Raji (cell line): Measurements from ENCODE around the gene RAB26.

ENCODE experiments used
- POLR2A ChIP-seq: IDR thresholded peaks from 2 replicates; pipeline ENCODE4 v1.6.1; 2011; ENCODE audit warnings: low read depth, low read length, control low read depth; ENCODE audit not compliant: insufficient read depth

The RAB26 gene

GRCh38 chr16:2151188-2152091, 3.0 kb downstream of the RAB26 start:
- TF ChIP-seq POLR2A, result peak; percentile 53

GRCh38 chr16:2152695-2153506, 4.5 kb downstream of the RAB26 start:
- peak; percentile 41 for TF ChIP-seq POLR2A

- TF ChIP-seq POLR2A, result no peak
Observed at GRCh38 chr16:2154533-2155090, 6.2 kb downstream of the RAB26 start.

- TF ChIP-seq POLR2A, result peak; percentile 100
Observed at GRCh38 chr16:2155091-2155950, 6.9 kb downstream of the RAB26 start, which contains the start of gene TRAF7. Gene TRAF7, plus strand, starts transcription at chr16:2155782. Its CDS starts 8,139 bp downstream, at chr16:2163921.

- TF ChIP-seq POLR2A, result no peak
Observed at GRCh38 chr16:2155977-2156848, 7.8 kb downstream of the RAB26 start.

- no peak for TF ChIP-seq POLR2A
Observed at GRCh38 chr16:2156849-2157224, 8.4 kb downstream of the RAB26 start.

- no peak for TF ChIP-seq POLR2A
Observed at GRCh38 chr16:2157480-2158261, 9.2 kb downstream of the RAB26 start.

GRCh38 chr16:2158262-2158638, 9.8 kb downstream of the RAB26 start:
- TF ChIP-seq POLR2A, result no peak

- TF ChIP-seq POLR2A, result no peak
Observed at GRCh38 chr16:2159175-2159838, 10.9 kb downstream of the RAB26 start.

GRCh38 chr16:2160915-2161551, 12.6 kb downstream of the RAB26 start:
- no peak for TF ChIP-seq POLR2A

- no peak for TF ChIP-seq POLR2A
Observed at GRCh38 chr16:2161911-2162310, 13.5 kb downstream of the RAB26 start.

- no peak for TF ChIP-seq POLR2A
Observed at GRCh38 chr16:2162676-2163118, 14.3 kb downstream of the RAB26 start.
